GM19193 (cell line): ENCODE measurements around the gene ZNF423.

Experiments used
- POLR2A ChIP-seq: IDR thresholded peaks from 4 replicates; pipeline ENCODE4 v1.6.1; 2011; ENCODE audit not compliant: insufficient read depth, insufficient read length; ENCODE audit errors: extremely low read depth

ZNF423 gene

DNA sequence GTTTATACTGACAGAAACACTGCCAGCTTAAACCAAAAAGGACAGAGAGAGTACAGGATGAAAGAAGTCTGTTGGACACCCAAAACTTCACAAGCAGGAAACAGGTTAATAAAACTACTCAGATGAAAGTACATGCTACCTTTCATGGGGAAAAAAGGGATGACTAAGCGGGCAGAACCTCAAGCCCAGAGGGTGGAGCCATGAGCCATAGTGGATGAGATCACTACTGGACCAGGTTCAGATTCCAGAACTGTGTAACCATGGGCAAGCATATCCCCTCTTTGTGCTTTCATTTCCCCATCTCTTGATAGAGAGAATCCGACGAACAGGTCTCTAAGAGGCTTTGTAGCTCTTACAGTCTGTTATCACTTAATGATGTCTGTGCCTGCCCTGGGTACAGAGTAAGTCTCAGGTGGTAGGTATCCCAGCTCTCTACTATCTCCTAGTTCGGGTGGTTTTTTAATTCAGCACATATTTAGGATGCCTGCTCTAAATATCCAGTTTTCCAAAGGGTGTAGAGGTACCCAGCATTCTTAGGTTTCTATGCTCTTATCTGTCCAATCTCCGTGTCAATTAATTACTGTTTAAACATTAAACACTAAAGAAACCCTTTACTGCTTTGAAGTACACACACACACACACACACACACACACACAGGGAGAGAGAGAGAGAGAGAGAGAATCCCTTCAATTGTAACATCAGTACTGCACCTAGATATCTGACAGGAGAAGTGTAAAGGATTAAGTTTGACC, 206.7 kb downstream of the ZNF423 start:
- TF ChIP-seq POLR2A, result no peak

DNA sequence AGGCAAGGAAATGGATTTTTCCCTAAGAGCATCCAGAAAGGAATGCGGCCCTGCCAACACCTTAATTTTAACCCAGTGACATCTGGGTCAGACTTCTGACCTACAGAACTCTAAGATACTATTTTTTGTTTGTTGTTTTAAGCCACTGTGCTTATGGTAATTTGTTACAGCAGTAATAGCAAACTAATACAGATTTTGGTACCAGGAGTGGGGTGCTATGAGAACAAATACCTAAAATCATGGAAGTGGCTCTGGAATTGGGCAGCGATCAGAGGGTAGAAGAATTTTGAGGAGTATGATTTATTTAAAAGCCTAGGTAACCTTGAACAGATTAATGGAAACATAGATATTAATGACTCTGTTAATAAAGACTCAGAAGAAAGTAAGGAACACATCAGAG, 208.2 kb downstream of the ZNF423 start:
- no peak for TF ChIP-seq POLR2A

DNA sequence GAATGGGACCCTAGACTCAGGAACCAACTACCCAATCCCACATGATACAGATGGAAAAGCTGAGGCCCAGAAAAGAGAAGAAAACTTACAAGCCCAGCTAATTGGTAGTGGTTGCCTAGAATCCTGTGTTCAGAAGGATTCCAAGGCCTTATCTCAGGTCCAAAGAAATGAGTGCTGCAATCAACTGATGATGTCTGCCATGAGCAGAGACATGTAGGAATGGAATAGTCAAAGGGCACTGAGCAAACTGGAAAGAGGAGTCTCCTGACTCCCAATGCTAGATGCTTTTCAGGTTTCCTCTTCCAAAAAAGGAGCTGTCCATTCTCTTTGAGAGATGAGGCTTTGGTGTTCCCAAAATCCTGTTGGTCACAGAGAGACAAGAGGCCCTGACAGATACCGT, 210.6 kb downstream of the ZNF423 start:
- TF ChIP-seq POLR2A, result no peak

DNA sequence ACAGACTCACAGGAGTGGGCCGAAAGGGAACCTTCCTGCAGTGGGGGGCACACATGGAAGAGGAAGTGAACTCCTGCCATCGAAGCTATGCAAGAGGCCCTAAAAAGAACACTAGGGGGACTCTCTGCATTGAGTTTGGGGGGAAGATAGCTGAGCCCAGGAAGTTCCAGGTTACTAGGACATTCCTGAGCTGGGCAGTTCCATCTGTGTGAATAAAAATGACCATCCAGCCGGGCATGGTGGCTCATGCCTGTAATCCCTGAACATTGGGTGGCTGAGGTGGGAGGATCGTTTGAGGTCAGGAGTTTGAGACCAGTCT, 211.8 kb downstream of the ZNF423 start:
- TF ChIP-seq POLR2A, result no peak

DNA sequence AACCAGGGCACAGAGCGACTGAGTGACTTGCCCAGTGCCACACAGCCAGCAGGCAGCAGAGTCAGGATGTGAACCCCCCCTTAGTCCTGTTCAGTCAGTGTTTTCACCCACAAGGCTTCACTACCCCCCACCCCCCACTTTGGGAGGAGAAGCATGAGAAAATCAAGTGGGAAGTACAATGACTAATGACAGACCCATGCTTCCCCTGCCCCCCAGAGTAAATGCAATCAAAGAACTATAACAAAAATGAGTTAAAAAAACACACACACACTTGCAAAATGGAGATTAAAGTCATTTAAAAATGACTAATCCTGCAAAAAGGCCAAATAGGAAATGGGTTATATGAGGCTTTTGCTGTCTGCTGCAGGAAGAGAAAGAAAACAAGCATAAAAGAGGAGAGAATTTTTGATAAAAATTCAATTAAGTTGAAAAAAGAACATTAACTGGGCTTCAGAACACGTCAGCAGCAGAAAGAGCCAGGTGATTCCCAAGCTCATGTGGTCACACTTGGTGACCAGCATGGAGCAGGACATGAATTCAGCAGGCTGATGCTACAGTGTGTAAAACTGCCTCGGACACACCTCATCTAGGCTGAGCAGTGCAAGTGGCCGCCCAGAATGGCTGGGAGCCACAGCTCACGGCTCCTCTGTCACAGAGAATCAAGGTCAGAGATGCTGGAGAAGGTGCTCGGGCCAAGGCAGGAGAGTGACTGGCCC, 212.3 kb downstream of the ZNF423 start:
- no peak for TF ChIP-seq POLR2A

DNA sequence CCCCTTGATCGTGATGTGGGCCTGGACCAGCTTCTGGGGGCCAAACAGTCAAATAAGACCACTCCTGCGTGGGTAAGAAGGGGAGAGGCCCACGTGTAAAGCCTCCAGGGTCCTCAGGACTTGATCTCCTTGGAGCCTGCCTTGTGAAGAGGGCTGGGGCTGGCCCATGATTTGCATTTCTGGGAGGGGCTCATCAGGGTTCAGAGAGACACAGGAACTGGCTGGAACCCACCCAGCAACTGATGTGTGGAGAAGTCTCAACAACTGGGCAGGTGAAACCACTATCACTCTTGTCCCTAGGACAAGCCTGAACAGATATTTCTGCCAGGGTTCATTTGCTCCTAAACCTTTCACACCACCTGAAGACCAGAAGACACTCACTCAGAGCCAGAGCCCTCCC, 214.7 kb downstream of the ZNF423 start:
- no peak for TF ChIP-seq POLR2A

DNA sequence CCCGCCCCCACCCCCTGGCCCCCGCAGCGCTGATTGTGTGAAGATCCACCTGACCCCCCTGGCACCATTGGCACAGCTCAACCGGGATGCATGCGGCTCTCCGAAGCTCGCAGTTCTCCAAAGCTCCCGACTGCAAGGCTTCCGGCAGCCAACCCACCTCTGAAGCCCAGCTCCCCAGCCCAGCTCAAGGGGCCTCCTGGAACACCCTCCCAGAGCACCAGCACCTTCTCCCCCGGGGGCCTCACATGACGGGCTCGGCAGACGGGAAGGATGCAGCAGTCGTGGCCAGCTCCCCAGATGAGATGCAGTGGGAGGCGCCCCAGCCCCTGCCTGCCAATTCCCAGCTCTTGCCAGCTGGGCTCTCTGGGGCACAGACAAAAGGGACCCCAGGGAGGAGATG, 215.3 kb downstream of the ZNF423 start:
- TF ChIP-seq POLR2A, result no peak

DNA sequence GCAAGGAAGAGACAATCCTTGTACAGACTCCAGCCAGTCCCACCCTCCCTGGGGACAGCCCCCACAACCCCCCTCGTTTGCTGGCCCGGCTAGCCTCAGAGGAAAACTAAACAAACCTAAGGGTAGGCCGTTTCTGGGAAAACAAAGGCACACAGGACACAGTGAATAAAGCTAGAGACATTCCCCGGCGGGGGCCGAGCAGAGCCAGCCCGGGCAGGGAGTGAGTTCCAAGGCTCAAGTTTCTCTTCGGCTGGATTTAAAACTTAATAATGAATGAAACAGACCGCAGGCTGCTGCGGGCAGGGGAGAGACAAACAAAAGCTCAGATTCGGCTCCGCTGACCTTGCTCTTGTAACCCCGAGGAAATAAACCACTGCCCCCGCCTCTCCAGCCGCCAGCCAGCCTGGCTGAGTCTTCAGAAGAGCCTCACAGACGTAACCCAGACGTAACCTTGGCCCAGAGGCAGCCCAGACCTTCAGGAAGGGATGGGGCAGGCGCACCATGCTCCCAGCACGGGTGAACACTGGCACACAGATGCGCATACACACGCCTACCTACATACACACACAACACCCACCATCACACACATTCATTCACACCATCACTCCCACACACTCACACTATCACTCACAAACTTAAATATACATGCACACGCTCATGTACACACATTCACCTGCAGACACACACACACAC, 216.0 kb downstream of the ZNF423 start:
- TF ChIP-seq POLR2A, result no peak

DNA sequence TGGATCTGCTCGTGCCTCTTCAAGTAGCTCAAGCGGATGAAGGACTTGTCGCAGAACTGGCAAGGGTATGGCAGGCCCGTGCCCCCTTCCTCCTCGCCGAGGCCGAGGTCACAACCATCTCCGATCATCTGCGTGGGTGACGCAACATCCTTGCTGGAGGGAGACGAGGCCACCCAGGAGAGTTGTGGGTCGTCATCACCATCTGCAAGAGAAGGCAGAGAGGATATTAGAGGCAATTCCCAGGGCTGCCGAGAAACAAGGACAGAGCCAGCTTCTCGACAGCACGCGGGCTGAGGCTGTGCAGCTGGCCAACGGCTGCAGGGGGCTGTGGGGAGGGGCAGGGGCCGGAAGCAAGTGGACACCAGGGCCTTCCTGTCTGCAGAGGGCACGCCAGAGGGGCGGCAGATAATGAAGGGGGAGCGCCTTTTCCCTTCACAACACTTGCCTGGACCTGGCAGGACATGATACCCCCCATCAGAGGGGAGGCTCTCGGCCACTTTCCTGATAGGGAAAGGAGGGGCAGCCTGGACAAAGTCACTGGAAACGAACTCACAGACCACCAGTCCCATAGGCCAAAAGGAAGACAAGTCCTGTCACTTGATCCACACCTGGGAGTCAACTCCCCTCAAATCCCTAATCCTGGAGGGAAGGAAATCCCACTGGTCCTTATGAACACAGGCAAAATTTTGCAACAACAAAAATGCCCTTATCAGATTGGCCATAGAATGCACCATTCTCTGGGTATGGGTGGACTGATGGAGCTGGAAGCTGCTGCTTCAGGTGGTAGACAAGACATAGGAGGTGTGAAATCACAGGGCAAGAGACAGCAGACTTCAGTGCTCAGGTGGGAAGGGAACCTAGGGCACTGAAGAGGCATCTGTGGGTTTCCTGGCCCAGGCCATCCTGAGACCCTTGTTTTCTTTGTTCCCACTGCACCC, 217.0 kb downstream of the ZNF423 start:
- TF ChIP-seq POLR2A, result no peak

DNA sequence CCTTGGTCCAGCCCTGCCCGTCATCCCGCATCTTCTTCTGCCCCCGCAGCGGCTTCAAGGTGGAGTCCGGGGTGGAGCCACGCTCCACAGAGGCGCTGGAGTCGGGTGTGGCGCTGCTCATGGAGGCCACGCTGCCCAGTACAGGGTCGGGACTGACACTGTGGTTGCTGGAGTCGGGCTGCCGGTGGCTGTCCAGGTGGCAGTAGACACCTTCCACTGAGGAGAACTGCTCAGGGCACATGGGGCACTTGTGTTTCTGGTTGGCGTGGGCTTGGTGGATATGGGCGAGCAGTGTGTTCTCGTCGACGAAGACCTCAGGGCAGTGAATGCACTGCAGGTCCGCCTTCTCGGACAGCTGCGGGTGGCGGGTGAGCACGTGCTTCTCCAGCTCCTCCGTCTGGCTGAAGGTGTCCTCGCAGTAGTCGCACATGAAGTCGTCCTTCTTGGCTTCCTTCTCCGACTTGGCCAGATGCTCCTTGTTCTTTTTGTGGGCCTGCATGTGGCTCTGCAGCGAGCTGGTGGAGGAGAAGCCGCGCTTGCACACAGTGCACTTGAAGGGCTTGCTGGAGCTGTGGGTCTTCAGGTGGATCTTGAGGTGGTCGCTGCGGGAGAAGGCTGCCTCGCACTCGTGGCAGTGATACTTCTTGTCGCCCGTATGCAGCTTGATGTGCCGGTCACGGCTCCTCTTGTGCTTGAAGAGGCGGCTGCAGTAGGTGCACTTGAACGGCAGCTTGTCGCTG, 217.8 kb downstream of the ZNF423 start:
- no peak for TF ChIP-seq POLR2A

DNA sequence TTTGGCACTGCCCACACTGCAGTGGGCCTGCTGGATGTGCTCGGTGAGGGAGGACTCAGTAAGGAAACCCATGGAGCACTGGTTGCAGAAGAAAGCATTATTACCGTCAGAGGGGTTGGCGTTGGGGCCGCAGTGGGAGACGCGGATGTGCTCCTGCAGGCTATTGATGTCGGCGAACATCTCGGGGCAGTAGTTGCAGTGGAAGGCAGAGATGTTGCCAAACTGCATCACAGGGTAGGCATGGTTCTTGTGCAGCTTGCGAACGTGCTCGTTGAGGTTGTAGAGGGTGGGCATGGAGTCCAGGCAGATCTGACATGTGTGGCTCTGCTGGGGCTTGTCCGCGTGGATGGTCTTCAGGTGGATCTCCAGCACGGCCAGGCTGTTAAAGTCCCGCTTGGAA, 218.4 kb downstream of the ZNF423 start:
- TF ChIP-seq POLR2A, result no peak

DNA sequence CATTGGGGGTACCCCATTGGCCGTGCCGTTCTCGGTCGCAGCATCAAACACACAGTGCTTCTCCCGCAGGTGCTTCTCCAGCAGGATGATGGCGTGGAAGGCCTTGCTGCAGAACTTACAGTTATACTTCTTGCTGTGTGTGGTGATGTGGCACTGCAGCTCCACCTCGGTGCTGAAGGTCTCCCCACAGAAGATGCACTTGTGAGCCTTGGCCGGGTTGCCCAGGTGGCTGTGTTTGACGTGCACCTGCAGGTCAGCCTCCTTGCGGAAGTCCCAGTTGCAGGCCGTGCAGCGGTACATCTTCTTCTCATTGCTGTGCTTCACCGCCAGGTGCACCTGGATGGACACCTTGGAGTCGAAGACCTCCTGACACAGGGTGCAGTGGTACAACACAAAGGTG, 219.3 kb downstream of the ZNF423 start:
- no peak for TF ChIP-seq POLR2A

DNA sequence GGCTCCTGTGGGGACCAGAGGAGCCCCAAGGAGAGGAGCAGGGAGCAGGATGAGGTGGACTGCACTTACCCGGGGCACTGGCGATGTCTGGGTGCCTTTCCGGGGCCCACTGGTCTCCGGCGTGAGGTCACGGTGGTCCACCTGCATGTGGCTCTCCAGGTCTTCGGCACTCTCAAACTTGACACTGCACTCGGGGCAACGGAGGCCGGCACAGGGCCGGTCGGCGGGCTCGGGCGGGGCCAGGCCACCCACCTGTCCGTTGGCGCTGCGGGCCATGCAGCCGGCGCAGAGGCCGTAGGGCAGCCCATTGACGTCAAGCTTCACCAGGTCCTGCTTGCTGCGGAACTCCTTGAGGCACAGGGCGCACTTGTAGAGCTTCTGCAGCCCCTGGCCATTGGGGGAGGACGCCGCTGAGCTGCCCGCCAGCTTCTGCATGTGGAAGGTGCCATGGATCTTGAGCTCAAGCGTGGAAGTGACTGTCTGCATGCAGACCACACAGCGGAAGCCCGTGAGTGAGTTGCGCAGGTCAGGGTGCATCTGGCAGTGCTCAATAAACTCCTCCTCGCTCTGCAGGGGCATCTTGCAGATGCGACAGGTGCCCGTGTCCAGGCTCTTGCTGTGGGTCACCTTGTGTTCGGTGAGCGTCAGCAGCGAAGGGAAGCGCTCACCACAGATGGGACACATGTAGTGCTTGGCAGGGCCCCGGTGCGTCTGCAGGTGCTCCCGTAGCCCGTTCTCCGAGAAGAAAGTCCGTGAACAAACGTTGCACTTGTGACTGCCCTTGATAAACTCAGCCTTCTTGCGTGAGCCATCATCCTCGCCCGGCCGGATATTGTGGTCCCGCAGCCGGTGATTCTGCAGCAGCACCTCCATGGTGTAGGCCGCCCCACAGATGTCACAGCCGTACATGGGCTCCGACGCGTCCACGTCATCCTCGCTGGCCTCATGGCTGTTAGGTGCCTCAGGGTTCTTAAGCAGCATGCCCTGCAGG, 220.0 kb downstream of the ZNF423 start:
- no peak for TF ChIP-seq POLR2A

DNA sequence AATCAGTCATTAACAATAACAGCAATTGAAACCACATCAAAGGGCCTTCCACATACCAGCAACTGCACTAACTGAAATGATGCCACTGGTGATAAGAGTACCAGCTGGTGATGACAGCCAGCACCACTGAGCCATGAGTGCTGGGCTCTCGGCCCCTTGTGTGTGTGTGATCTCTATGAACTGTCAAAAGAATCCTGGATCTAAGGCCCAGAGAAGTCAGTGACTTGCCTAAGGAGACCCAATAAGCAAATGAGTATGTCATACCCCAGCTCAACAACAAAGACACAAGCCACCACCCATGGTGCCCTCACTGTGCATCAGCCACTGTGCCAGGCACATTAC, 220.9 kb downstream of the ZNF423 start:
- TF ChIP-seq POLR2A, result no peak
